Measurements from ENCODE around the gene PLCH2.

GRCh38 chr1:2471587-2472001 lies 4.5 kb upstream of the PLCH2 start:
- no peak for TF ChIP-seq POLR2A (IDR thresholded peaks at IDR 0.05; ENCODE audit: low read depth, low read length)
- TF ChIP-seq CTCF (IDR thresholded peaks at IDR 0.05; ENCODE audit: extremely low read depth in 1 of 2, insufficient read depth in 1 of 2, low read depth in 1 of 2, low read length in 2 of 2): no peak
- no peak for TF ChIP-seq EZH2 (IDR thresholded peaks at IDR 0.05; ENCODE audit: borderline replicate concordance, low read depth, low read length, severe bottlenecking)
- TF ChIP-seq POLR2AphosphoS5 (IDR thresholded peaks at IDR 0.05; ENCODE audit: insufficient read depth, low read depth, low read length): no peak
- no peak for TF ChIP-seq FOS (IDR thresholded peaks at IDR 0.05; ENCODE audit: borderline replicate concordance, insufficient read depth, low read length)
- TF ChIP-seq MYC (IDR thresholded peaks at IDR 0.05; ENCODE audit: low read depth, low read length): no peak
- TF ChIP-seq MAX (IDR thresholded peaks at IDR 0.05; ENCODE audit: insufficient read depth, insufficient read length): no peak

Data from endothelial cell of umbilical vein (primary cell).